Loucy (cell line): ENCODE measurements around the gene ZBTB34.

Source experiments
- H2AFZ ChIP-seq: fragments of 200-600 bp; sonication (generic); 2 replicates; pipeline ENCODE4 v1.6.0; 2016; ENCODE audit warnings: antibody characterized with exemption, mild to moderate bottlenecking, low read length, moderate library complexity
- H3F3A ChIP-seq: fragments of 200-600 bp; 2 replicates; pipeline ENCODE4 v1.6.0; 2016; ENCODE audit warnings: antibody characterized with exemption, low read depth, mild to moderate bottlenecking
- H3K27me3 ChIP-seq: fragments of 200-600 bp; sonication (generic); 2 replicates; pipeline ENCODE4 v1.6.1; 2014; ENCODE audit warnings: low read length, mild to moderate bottlenecking; ENCODE audit not compliant: insufficient read depth, poor library complexity, severe bottlenecking
- H3K36me3 ChIP-seq: fragments of 200-600 bp; sonication (generic); 2 replicates; pipeline ENCODE4 v1.6.1; 2016; ENCODE audit warnings: low read length; ENCODE audit not compliant: insufficient read depth
- H3K4me1 ChIP-seq: fragments of 200-600 bp; sonication (generic); 2 replicates; pipeline ENCODE4 v1.5.1; 2014; ENCODE audit warnings: low read length, mild to moderate bottlenecking; ENCODE audit not compliant: insufficient read depth, poor library complexity, severe bottlenecking
- H3K4me2 ChIP-seq: fragments of 200-600 bp; sonication (generic); 2 replicates; pipeline ENCODE4 v1.6.0; 2014; ENCODE audit warnings: antibody characterized with exemption, low read length, low read depth, mild to moderate bottlenecking; ENCODE audit not compliant: poor library complexity, severe bottlenecking
- H3K4me3 ChIP-seq: fragments of 200-600 bp; sonication (generic); 2 replicates; pipeline ENCODE4 v1.5.1; 2014; ENCODE audit warnings: low read length, mild to moderate bottlenecking, mixed read lengths; ENCODE audit not compliant: poor library complexity, severe bottlenecking
- H3K79me2 ChIP-seq: fragments of 200-600 bp; sonication (generic); 2 replicates; pipeline ENCODE4 v1.6.1; 2014; ENCODE audit warnings: low read length; ENCODE audit not compliant: insufficient read depth
- H3K9ac ChIP-seq: fragments of 200-600 bp; sonication (generic); 2 replicates; pipeline ENCODE4 v1.6.0; 2014; ENCODE audit warnings: mild to moderate bottlenecking, low read depth, low read length, moderate library complexity; ENCODE audit not compliant: poor library complexity, severe bottlenecking
- H3K9me2 ChIP-seq: fragments of 200-600 bp; sonication (generic); replicated peaks from 2 replicates; pipeline ENCODE4 v1.6.1; 2016; ENCODE audit warnings: low read depth, low read length, mixed read lengths
- H3K9me3 ChIP-seq: fragments of 200-600 bp; sonication (generic); 2 replicates; pipeline ENCODE4 v1.6.1; 2014; ENCODE audit warnings: mild to moderate bottlenecking, antibody characterized with exemption, low read length, low read depth; ENCODE audit not compliant: insufficient read depth
- H4K20me1 ChIP-seq: fragments of 200-600 bp; sonication (generic); 2 replicates; pipeline ENCODE4 v1.6.0; 2014; ENCODE audit warnings: antibody characterized with exemption, low read length, mild to moderate bottlenecking; ENCODE audit not compliant: insufficient read depth, poor library complexity, severe bottlenecking
- EZH2phosphoT487 ChIP-seq: fragments of 200-600 bp; IDR thresholded peaks from 2 replicates; pipeline ENCODE4 v1.6.1; 2018; ENCODE audit warnings: antibody characterized with exemption, mild to moderate bottlenecking, moderate library complexity, borderline replicate concordance
- TF ChIP-seq, protein P1 (sequence below): fragments of 200-600 bp; sonication (generic); conservative IDR thresholded peaks from 2 replicates; pipeline ENCODE4 v1.5.1; 2014; ENCODE audit warnings: mild to moderate bottlenecking, antibody characterized with exemption, low read length

The ZBTB34 gene

DNA sequence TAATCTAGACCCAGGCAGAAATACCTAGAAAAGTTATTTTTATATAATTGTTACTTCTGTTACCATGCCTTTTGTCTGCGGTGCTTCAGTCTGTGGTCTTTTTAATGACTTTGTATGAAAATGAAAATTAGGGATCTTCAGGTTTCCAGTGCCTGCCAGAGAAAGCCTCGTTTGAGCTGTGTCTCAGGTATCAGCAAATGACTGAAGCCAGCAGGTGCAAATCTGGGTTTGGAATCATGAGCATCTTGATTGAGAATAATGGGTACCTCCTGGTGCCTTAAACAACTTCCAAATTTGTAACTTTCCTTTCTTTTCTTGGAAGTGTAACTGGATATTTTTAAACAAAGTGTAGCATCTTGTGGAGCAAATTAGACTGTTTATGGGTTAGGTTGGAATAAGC, 4.3 kb downstream of the ZBTB34 start:
- no peak overlapping the region for H3K9ac ChIP-seq
- peaks cover 80% of the 10 kb centered on the region for H3K79me2 ChIP-seq
- H3K4me1 ChIP-seq: peaks cover 49% of the 10 kb centered on the region
- H3K4me2 ChIP-seq: peak overlapping the region; percentile 87
- H3F3A ChIP-seq: no peaks in the 10 kb centered on the region
- H3K4me3 ChIP-seq: no peak overlapping the region
- peaks cover 14% of the 10 kb centered on the region for H4K20me1 ChIP-seq
- H2AFZ ChIP-seq: no peak overlapping the region
- H3K36me3 ChIP-seq: no peaks in the 10 kb centered on the region
- no peaks in the 10 kb centered on the region for H3K9me2 ChIP-seq
- no peaks in the 10 kb centered on the region for H3K27me3 ChIP-seq
- no peaks in the 10 kb centered on the region for H3K9me3 ChIP-seq
- TF ChIP-seq, protein P1, sequence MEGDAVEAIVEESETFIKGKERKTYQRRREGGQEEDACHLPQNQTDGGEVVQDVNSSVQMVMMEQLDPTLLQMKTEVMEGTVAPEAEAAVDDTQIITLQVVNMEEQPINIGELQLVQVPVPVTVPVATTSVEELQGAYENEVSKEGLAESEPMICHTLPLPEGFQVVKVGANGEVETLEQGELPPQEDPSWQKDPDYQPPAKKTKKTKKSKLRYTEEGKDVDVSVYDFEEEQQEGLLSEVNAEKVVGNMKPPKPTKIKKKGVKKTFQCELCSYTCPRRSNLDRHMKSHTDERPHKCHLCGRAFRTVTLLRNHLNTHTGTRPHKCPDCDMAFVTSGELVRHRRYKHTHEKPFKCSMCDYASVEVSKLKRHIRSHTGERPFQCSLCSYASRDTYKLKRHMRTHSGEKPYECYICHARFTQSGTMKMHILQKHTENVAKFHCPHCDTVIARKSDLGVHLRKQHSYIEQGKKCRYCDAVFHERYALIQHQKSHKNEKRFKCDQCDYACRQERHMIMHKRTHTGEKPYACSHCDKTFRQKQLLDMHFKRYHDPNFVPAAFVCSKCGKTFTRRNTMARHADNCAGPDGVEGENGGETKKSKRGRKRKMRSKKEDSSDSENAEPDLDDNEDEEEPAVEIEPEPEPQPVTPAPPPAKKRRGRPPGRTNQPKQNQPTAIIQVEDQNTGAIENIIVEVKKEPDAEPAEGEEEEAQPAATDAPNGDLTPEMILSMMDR: no peak
- no peak for TF ChIP-seq EZH2phosphoT487

DNA sequence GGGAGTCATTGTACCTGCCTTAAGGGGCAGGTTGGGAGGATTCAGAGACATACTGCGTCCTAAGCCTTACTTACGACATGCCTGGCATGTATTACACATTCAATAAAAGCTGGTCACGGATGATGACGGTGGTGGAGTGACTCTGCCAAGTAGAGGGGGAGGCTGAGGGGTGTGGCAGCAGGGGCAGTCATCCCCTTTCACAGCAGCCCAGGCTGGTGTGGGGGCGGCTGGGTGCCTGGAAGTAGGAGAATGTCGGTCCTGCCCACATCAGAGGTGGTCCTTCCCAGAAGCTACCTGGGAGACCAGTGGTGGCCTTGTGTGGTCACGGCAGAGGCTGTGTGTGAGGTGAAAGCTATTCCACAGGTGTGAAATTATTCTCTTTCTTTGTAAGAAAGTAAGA, 8.9 kb downstream of the ZBTB34 start:
- Histone ChIP-seq H3K36me3 (no peaks in the 10 kb centered on the region), H4K20me1 (peaks cover 13% of the 10 kb centered on the region), H3K4me2 (no peak overlapping the region), H3K79me2 (peaks cover 53% of the 10 kb centered on the region), H3K9ac (no peak overlapping the region), H3K4me3 (no peak overlapping the region), H3K9me2 (no peaks in the 10 kb centered on the region), H3K9me3 (no peaks in the 10 kb centered on the region), H3K27me3 (no peaks in the 10 kb centered on the region), H2AFZ (no peak overlapping the region), H3F3A (no peaks in the 10 kb centered on the region), H3K4me1 (peaks cover 24% of the 10 kb centered on the region)
- TF ChIP-seq, protein P1: no peak
- no peak for TF ChIP-seq EZH2phosphoT487

DNA sequence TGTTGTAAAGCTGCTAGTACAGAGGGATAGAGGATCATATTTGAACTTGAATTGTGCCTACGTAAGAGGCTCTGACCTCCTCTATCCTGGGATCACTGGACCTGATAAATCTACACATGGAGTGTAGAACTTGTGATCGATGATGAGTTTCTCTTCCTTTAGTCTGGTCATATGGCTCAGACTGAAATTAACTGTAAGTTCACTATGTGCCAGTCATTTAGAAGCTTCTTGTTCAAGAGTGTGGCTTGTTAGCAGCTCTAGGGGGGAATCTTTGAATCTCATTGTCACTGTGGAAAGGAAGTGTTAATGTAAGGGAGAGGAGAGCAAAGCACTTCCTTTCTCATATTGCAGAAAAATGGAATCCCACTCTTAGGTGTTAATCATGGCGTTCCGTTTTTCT, 12.1 kb downstream of the ZBTB34 start:
- Histone ChIP-seq H3K4me3 (no peak overlapping the region), H3K4me2 (peak overlapping the region; percentile 22), H3K9me3 (no peaks in the 10 kb centered on the region), H3K36me3 (no peaks in the 10 kb centered on the region), H4K20me1 (peaks cover 9% of the 10 kb centered on the region), H3K27me3 (no peaks in the 10 kb centered on the region), H3K4me1 (peaks cover 32% of the 10 kb centered on the region), H3K9me2 (no peaks in the 10 kb centered on the region), H3K9ac (no peak overlapping the region), H3F3A (0 out of 2 replicates have a peak, but pooled peaks cover 3% of the 10 kb centered on the region), H2AFZ (no peak overlapping the region), H3K79me2 (peaks cover 34% of the 10 kb centered on the region)
- no peak for TF ChIP-seq EZH2phosphoT487
- TF ChIP-seq, protein P1: no peak
